C1 segment of cervical spinal cord (tissue), 14 donors: ENCODE results near the gene MFAP3.
A peak's percentile ranks its signal among the peaks of the same experiment; 100 is the strongest.

ENCODE experiments used
- DNase-seq, 14 donors: peaks; one replicate each; lab custom pipeline; 2025; lab: John Stamatoyannopoulos, UW

Gene MFAP3

DNA sequence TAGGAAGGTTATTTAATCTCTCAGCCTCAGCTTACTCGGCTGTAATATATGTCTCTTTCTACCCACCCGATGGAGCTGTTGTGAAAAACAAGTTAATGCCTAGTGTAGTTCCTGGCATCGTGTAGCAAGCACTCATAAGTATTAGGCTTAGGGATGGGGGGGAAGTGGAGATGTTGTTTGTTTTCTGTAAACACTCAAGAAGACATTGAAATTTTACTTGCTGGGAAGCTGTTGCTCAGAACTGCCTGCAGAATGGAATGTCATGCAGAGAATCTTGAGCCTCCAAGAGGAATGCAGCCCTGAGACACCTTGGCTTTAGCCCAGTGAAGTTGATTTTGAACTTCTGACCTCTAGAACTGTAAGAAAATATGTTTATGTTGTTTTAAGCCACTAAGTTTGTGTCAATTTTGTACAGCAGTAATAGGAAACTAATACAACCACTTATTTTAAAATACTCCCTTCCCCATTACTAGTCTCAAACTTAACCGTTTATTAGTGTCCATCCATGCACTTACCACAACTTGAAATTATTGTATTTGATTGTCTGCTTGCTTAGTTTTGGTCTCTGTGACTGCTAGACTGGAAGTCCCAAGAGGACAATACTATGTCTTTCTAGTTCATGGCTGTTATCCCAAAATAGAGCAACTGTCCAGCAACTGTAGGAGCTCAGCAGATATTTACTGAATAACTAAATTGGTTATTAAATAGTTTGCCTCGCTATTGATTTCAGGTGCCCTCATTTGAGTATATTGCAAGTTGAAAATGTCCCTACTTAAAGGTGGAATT, 53.8 kb downstream of the MFAP3 start:
- no peak for DNase-seq

DNA sequence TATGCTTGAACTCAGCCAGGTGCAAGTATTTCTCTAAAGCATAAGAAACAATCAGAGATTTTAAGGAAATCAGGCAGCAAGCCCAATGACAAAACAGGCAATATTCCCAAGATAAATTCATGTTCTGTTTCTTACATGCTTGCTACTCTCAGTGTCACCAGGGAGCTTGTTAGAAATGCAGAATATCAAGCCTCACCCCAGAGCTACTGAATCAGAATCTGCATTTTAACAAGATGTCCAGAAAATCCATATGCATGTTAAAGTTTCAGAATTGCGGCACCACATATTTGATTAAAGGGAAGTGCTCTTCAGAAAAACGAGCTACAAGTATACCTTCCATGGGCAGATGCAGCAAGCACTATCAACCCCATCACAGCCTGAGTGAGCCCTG, 54.4 kb downstream of the MFAP3 start:
- no peak for DNase-seq

DNA sequence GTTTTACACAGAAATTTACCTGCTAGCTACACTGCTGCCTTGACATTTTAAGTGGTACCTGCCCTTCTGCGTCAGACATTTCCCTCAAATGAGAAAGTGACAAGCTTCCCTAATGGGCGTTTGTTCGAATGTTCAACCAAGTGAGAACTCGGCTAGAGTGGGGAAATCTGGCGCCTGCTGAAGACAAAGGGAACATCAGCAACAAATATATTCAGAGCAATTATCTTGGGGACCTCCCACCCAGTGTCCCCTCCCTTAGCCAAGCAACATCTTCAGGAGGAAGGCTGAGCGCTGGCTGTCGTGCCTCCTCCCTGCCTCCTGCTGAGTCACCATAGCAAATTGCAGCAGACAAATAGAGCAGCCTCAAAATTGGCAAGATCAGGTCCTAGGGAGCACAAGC, 57.1 kb downstream of the MFAP3 start:
- DNase-seq = peak in 1 of 14 donors; percentile 34

DNA sequence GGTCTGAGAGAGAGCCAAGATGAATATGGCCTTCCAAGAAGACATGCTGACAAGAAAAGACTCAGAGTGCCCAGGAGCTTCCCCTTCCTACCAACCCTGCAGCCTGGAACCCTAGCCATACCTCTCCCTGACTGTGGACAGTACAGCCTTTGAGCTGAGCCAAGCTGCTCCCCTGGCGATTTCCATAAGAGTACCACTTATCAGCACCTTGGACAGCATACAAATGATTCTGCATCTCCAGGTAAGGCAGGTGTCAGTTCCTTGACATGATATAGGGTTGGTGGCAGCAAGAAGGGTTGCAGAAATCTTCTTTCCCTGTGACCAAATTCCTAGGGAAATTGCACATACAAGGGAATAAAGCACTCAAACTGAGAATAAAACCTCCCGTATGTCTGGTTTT, 58.3 kb downstream of the MFAP3 start:
- no peak for DNase-seq

DNA sequence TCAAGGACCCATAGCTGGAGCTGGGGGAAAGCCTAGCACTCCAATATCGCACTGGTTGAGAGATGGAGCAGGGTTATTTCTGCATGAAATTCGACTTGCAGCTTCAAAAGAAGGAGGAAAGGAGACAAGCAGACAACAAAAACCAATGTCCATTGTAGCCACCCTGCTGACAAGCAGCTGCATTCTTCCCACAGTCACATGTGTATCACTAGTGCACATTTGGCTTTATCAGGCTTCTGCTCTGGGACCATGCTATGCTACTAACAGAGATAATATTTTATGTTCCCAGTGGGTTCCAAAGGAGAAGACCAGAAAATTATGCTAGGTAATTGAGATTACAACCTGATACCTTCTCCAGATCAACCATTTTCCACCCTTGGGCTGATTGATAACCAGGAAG, 59.7 kb downstream of the MFAP3 start:
- no peak for DNase-seq

DNA sequence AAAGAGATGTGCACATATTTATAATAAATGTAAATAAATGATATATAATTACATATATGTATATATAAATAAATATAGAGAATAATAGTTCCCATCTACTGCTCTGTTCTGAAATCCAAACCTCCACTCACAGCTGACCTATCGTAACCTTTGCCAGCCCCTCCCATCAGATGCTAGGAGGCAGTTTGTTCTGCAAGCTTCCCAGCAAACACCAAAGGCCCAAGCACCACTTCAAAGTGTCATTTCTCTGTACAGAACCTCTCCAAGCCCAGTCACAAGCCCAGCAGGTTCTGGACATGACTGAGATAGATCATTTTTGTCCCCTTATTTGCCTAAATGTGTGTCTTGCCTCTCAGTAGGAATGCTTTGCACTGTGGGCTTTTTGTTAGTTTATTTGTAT, 62.4 kb downstream of the MFAP3 start:
- no peak for DNase-seq

DNA sequence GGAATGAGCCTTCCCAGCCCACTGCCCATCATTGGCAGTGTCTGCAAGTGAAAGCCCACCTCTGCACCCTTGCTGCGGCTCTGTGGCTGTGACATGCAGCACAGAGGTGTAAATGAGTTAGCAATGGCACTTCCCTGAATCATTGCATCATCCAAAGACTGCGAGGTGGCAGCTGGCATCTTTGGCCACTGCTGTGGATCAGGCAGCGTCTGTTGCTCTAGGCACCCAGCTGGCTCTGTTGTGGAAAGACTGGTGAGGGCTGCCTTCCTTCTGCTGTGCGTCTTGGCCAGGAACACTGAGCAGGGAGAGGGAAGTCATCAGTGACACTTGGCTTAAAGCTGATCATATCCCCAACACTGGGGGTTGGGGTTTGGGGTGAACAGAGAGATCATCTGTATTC, 64.5 kb downstream of the MFAP3 start:
- DNase-seq = peak in 2 of 14 donors; percentile 18 to 28
